ENCODE data around the gene ZMIZ2.

ZMIZ2 gene

GRCh38 chr7:44796504-44797328, 48.1 kb downstream of the ZMIZ2 start, which contains the start of gene PPIA:
PPIA (plus strand) TSS chr7:44796681; CDS start chr7:44796725, 44 bp downstream.
- no peaks in the 10 kb centered on the region for H3K27me3 ChIP-seq (ENCODE audit: low read length)
- peaks cover 36% of the 10 kb centered on the region for H3K36me3 ChIP-seq (ENCODE audit: low read length)
- peak within 1 kb of the TSS; percentile 90 for H3K9ac ChIP-seq (ENCODE audit: low read length)
- H3F3A ChIP-seq (ENCODE audit: insufficient read depth) = peaks cover 58% of the 10 kb centered on the region
- H3K9me2 ChIP-seq (replicated peaks; ENCODE audit: insufficient read depth, low read length) = no peaks in the 10 kb centered on the region
- H3K4me2 ChIP-seq (ENCODE audit: low read depth, low read length, poor library complexity, severe bottlenecking) = peak within 1 kb of the TSS; percentile 83
- H3K27ac ChIP-seq (ENCODE audit: low read depth, low read length) = peak within 1 kb of the TSS; percentile 84
- TF ChIP-seq, protein P1, sequence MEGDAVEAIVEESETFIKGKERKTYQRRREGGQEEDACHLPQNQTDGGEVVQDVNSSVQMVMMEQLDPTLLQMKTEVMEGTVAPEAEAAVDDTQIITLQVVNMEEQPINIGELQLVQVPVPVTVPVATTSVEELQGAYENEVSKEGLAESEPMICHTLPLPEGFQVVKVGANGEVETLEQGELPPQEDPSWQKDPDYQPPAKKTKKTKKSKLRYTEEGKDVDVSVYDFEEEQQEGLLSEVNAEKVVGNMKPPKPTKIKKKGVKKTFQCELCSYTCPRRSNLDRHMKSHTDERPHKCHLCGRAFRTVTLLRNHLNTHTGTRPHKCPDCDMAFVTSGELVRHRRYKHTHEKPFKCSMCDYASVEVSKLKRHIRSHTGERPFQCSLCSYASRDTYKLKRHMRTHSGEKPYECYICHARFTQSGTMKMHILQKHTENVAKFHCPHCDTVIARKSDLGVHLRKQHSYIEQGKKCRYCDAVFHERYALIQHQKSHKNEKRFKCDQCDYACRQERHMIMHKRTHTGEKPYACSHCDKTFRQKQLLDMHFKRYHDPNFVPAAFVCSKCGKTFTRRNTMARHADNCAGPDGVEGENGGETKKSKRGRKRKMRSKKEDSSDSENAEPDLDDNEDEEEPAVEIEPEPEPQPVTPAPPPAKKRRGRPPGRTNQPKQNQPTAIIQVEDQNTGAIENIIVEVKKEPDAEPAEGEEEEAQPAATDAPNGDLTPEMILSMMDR (IDR thresholded peaks at IDR 0.05; ENCODE audit: insufficient read depth, low read length, poor library complexity, severe bottlenecking) = no peak
- TF ChIP-seq EZH2phosphoT487 (conservative IDR thresholded peaks at IDR 0.05; ENCODE audit: low read length) = no peak
- H2AFZ ChIP-seq (ENCODE audit: low read depth, low read length, severe bottlenecking) = peak within 1 kb of the TSS; percentile 61
- peaks cover 52% of the 10 kb centered on the region for H3K79me2 ChIP-seq (ENCODE audit: insufficient read depth, low read length)
- H4K20me1 ChIP-seq (ENCODE audit: low read depth, low read length) = peaks cover 33% of the 10 kb centered on the region
- no peaks in the 10 kb centered on the region for H3K9me3 ChIP-seq (ENCODE audit: insufficient read depth, low read length)
- peak within 1 kb of the TSS; percentile 77 for H3K4me3 ChIP-seq (ENCODE audit: insufficient read depth, low read length, poor library complexity, severe bottlenecking)

DNA sequence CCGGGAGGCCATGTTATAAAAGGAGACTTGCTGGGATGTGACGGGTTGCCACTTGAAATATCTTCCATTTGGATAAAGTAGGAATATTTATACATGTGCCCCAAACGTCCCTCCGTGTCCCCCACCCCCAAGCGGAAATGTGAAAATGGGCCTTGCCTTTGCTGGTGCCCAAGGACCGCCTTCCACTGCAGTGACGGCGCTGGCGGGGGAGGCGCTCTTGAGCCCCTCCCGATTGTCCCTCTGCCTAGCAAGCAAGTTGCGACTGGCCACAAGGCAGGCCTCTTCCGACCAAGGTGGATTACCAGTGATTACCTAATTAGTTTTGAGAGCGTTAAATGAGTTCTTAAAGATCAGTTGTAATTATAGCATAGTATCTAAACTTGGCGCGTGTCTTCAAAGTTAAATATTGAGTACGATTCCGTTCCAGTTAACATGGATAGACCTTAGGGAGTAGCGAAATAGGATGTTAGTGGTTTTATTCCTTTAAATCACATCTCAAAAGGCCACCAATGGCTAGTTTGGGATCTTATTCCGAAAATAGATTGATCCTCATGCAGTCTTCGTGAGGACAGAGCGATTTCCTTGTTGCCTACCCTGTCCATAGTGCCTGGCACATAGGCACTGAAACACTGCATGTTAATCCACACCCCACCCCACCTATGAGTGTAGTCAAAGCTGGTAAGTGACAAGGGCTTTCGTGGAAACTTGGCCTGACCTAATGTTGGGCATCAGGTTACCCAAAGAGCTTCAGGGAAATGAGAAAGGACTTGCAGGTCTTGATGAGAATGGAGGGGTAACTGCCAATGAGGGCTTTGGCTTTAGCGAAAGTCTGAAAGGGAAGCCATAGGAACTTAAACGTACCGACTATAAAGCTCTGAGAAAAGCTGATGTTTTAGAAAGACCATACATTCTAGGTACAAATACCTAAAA, 48.9 kb downstream of the ZMIZ2 start:
- Histone ChIP-seq H3K9me2 (replicated peaks; ENCODE audit: insufficient read depth, low read length) (no peaks in the 10 kb centered on the region), H3K79me2 (ENCODE audit: insufficient read depth, low read length) (peaks cover 52% of the 10 kb centered on the region), H3K4me3 (ENCODE audit: insufficient read depth, low read length, poor library complexity, severe bottlenecking) (peak overlapping the region; percentile 77), H3K27me3 (ENCODE audit: low read length) (no peaks in the 10 kb centered on the region), H3F3A (ENCODE audit: insufficient read depth) (peaks cover 65% of the 10 kb centered on the region), H3K36me3 (ENCODE audit: low read length) (peaks cover 43% of the 10 kb centered on the region), H4K20me1 (ENCODE audit: low read depth, low read length) (peaks cover 41% of the 10 kb centered on the region), H3K9me3 (ENCODE audit: insufficient read depth, low read length) (no peaks in the 10 kb centered on the region), H3K4me2 (ENCODE audit: low read depth, low read length, poor library complexity, severe bottlenecking) (peak overlapping the region; percentile 83), H3K9ac (ENCODE audit: low read length) (peak overlapping the region; percentile 90), H2AFZ (ENCODE audit: low read depth, low read length, severe bottlenecking) (no peak overlapping the region), H3K27ac (ENCODE audit: low read depth, low read length) (peak overlapping the region; percentile 84)
- TF ChIP-seq EZH2phosphoT487 (conservative IDR thresholded peaks at IDR 0.05; ENCODE audit: low read length) = no peak
- TF ChIP-seq, protein P1 (IDR thresholded peaks at IDR 0.05; ENCODE audit: insufficient read depth, low read length, poor library complexity, severe bottlenecking) = peak; percentile 90

GRCh38 chr7:44798649-44799305, 50.1 kb downstream of the ZMIZ2 start:
- no peak overlapping the region for H2AFZ ChIP-seq (ENCODE audit: low read depth, low read length, severe bottlenecking)
- H3K4me3 ChIP-seq (ENCODE audit: insufficient read depth, low read length, poor library complexity, severe bottlenecking) = peak overlapping the region; percentile 77
- H3K9ac ChIP-seq (ENCODE audit: low read length) = peak overlapping the region; percentile 90
- no peaks in the 10 kb centered on the region for H3K9me3 ChIP-seq (ENCODE audit: insufficient read depth, low read length)
- H3K36me3 ChIP-seq (ENCODE audit: low read length) = peaks cover 53% of the 10 kb centered on the region
- TF ChIP-seq, protein P1 (IDR thresholded peaks at IDR 0.05; ENCODE audit: insufficient read depth, low read length, poor library complexity, severe bottlenecking) = no peak
- TF ChIP-seq EZH2phosphoT487 (conservative IDR thresholded peaks at IDR 0.05; ENCODE audit: low read length) = no peak
- H3K27me3 ChIP-seq (ENCODE audit: low read length) = no peaks in the 10 kb centered on the region
- peak overlapping the region; percentile 83 for H3K4me2 ChIP-seq (ENCODE audit: low read depth, low read length, poor library complexity, severe bottlenecking)
- H4K20me1 ChIP-seq (ENCODE audit: low read depth, low read length) = peaks cover 47% of the 10 kb centered on the region
- no peak overlapping the region; the same call in 1 of the 2 replicates for H3K27ac ChIP-seq (ENCODE audit: low read depth, low read length)
- H3K79me2 ChIP-seq (ENCODE audit: insufficient read depth, low read length) = peaks cover 52% of the 10 kb centered on the region
- H3K9me2 ChIP-seq (replicated peaks; ENCODE audit: insufficient read depth, low read length) = no peaks in the 10 kb centered on the region
- peaks cover 77% of the 10 kb centered on the region for H3F3A ChIP-seq (ENCODE audit: insufficient read depth)

Measured in SU-DHL-6 (cell line).